Measurements from ENCODE around the gene RMND5B.
"Not testable (repeated sequence)": the region's sequence is repeated elsewhere in the genome, so short reads cannot be mapped to it uniquely, and the experiment has no call there.

The RMND5B gene

GRCh38 chr5:178130576-178131445 is at the start of gene RMND5B:
TSS of gene RMND5B (plus strand) at chr5:178131014. CDS start at chr5:178138120, 7,106 bp downstream.
- peaks cover 13% of the 10 kb centered on the region for H3K36me3 Mint-ChIP-seq (ENCODE audit: low read depth)
- no peaks in the 10 kb centered on the region for H3K9me3 Mint-ChIP-seq
- peak within 1 kb of the TSS; percentile 83 for H3K27ac Mint-ChIP-seq
- peaks cover 13% of the 10 kb centered on the region for H3K4me1 Mint-ChIP-seq (ENCODE audit: low read depth)
- peak within 1 kb of the TSS; percentile 85 for H3K4me3 Mint-ChIP-seq
- H3K27me3 Mint-ChIP-seq (ENCODE audit: low read depth) = no peaks in the 10 kb centered on the region

- no peaks in the 10 kb centered on the region for H3K4me1 Mint-ChIP-seq (ENCODE audit: low read depth)
- H3K36me3 Mint-ChIP-seq (ENCODE audit: low read depth) = no peaks in the 10 kb centered on the region
- no peaks in the 10 kb centered on the region for H3K9me3 Mint-ChIP-seq
- no peak overlapping the region for H3K4me3 Mint-ChIP-seq
- peaks cover 16% of the 10 kb centered on the region for H3K27me3 Mint-ChIP-seq (ENCODE audit: low read depth)
- no peak overlapping the region for H3K27ac Mint-ChIP-seq
Measured at GRCh38 chr5:178081571-178082243, 49.1 kb upstream of the RMND5B start.

GRCh38 chr5:178083922-178084321 is 46.9 kb upstream of the RMND5B start:
- no peak overlapping the region for H3K27ac Mint-ChIP-seq
- no peaks in the 10 kb centered on the region for H3K36me3 Mint-ChIP-seq (ENCODE audit: low read depth)
- H3K9me3 Mint-ChIP-seq = no peaks in the 10 kb centered on the region
- no peaks in the 10 kb centered on the region for H3K4me1 Mint-ChIP-seq (ENCODE audit: low read depth)
- peaks cover 23% of the 10 kb centered on the region for H3K27me3 Mint-ChIP-seq (ENCODE audit: low read depth)
- H3K4me3 Mint-ChIP-seq = no peak overlapping the region

GRCh38 chr5:178085316-178085715 is 45.5 kb upstream of the RMND5B start:
- no peaks in the 10 kb centered on the region for H3K36me3 Mint-ChIP-seq (ENCODE audit: low read depth)
- no peaks in the 10 kb centered on the region for H3K9me3 Mint-ChIP-seq
- no peaks in the 10 kb centered on the region for H3K4me1 Mint-ChIP-seq (ENCODE audit: low read depth)
- peaks cover 23% of the 10 kb centered on the region for H3K27me3 Mint-ChIP-seq (ENCODE audit: low read depth)
- H3K27ac Mint-ChIP-seq = no peak overlapping the region
- H3K4me3 Mint-ChIP-seq = no peak overlapping the region

- H3K9me3 Mint-ChIP-seq = peaks cover 2% of the 10 kb centered on the region
- H3K36me3 Mint-ChIP-seq (ENCODE audit: low read depth) = no peaks in the 10 kb centered on the region
- H3K4me1 Mint-ChIP-seq (ENCODE audit: low read depth) = no peaks in the 10 kb centered on the region
- H3K27me3 Mint-ChIP-seq (ENCODE audit: low read depth) = peaks cover 23% of the 10 kb centered on the region
- no peak overlapping the region for H3K27ac Mint-ChIP-seq
- no peak overlapping the region for H3K4me3 Mint-ChIP-seq
Measured at GRCh38 chr5:178086266-178086665, 44.5 kb upstream of the RMND5B start.

- peaks cover 19% of the 10 kb centered on the region for H3K27me3 Mint-ChIP-seq (ENCODE audit: low read depth)
- H3K4me3 Mint-ChIP-seq; H3K27ac Mint-ChIP-seq; H3K9me3 Mint-ChIP-seq; H3K4me1 Mint-ChIP-seq (ENCODE audit: low read depth); H3K36me3 Mint-ChIP-seq (ENCODE audit: low read depth): not testable (repeated sequence)
Measured at GRCh38 chr5:178087199-178087598, 43.6 kb upstream of the RMND5B start.

GRCh38 chr5:178090856-178091255 is 40.0 kb upstream of the RMND5B start:
- Mint-ChIP-seq H3K27me3 (ENCODE audit: low read depth) (peaks cover 7% of the 10 kb centered on the region), H3K27ac (no peak overlapping the region), H3K9me3 (peaks cover 12% of the 10 kb centered on the region), H3K4me3 (no peak overlapping the region), H3K36me3 (ENCODE audit: low read depth) (no peaks in the 10 kb centered on the region), H3K4me1 (ENCODE audit: low read depth) (peaks cover 8% of the 10 kb centered on the region)

- H3K36me3 Mint-ChIP-seq (ENCODE audit: low read depth) = peaks cover 4% of the 10 kb centered on the region
- peaks cover 8% of the 10 kb centered on the region for H3K4me1 Mint-ChIP-seq (ENCODE audit: low read depth)
- H3K27me3 Mint-ChIP-seq (ENCODE audit: low read depth) = peaks cover 4% of the 10 kb centered on the region
- H3K27ac Mint-ChIP-seq = no peak overlapping the region
- H3K9me3 Mint-ChIP-seq = peaks cover 17% of the 10 kb centered on the region
- no peak overlapping the region for H3K4me3 Mint-ChIP-seq
Measured at GRCh38 chr5:178093134-178093533, 37.7 kb upstream of the RMND5B start.

- peaks cover 8% of the 10 kb centered on the region for H3K4me1 Mint-ChIP-seq (ENCODE audit: low read depth)
- peaks cover 17% of the 10 kb centered on the region for H3K9me3 Mint-ChIP-seq
- no peak overlapping the region for H3K27ac Mint-ChIP-seq
- H3K36me3 Mint-ChIP-seq (ENCODE audit: low read depth) = peaks cover 4% of the 10 kb centered on the region
- H3K27me3 Mint-ChIP-seq (ENCODE audit: low read depth) = no peaks in the 10 kb centered on the region
- peak overlapping the region; percentile 13 for H3K4me3 Mint-ChIP-seq
Measured at GRCh38 chr5:178094345-178094744, 36.5 kb upstream of the RMND5B start.

GRCh38 chr5:178098685-178099084 is 32.1 kb upstream of the RMND5B start:
- Mint-ChIP-seq H3K9me3 (peaks cover 12% of the 10 kb centered on the region), H3K4me3 (no peak overlapping the region), H3K36me3 (ENCODE audit: low read depth) (peaks cover 4% of the 10 kb centered on the region), H3K27ac (no peak overlapping the region), H3K4me1 (ENCODE audit: low read depth) (peaks cover 7% of the 10 kb centered on the region), H3K27me3 (ENCODE audit: low read depth) (no peaks in the 10 kb centered on the region)

- no peak overlapping the region for H3K27ac Mint-ChIP-seq
- no peaks in the 10 kb centered on the region for H3K9me3 Mint-ChIP-seq
- no peaks in the 10 kb centered on the region for H3K36me3 Mint-ChIP-seq (ENCODE audit: low read depth)
- no peaks in the 10 kb centered on the region for H3K27me3 Mint-ChIP-seq (ENCODE audit: low read depth)
- peaks cover 2% of the 10 kb centered on the region for H3K4me1 Mint-ChIP-seq (ENCODE audit: low read depth)
- no peak overlapping the region for H3K4me3 Mint-ChIP-seq
Measured at GRCh38 chr5:178103612-178104011, 27.2 kb upstream of the RMND5B start.

GRCh38 chr5:178104492-178104891 is 26.3 kb upstream of the RMND5B start:
- Mint-ChIP-seq H3K9me3 (no peaks in the 10 kb centered on the region), H3K27me3 (ENCODE audit: low read depth) (no peaks in the 10 kb centered on the region), H3K4me1 (ENCODE audit: low read depth) (peaks cover 5% of the 10 kb centered on the region), H3K4me3 (no peak overlapping the region), H3K36me3 (ENCODE audit: low read depth) (no peaks in the 10 kb centered on the region), H3K27ac (no peak overlapping the region)

- peaks cover 5% of the 10 kb centered on the region for H3K4me1 Mint-ChIP-seq (ENCODE audit: low read depth)
- no peak overlapping the region for H3K4me3 Mint-ChIP-seq
- H3K27me3 Mint-ChIP-seq (ENCODE audit: low read depth) = peaks cover 8% of the 10 kb centered on the region
- no peaks in the 10 kb centered on the region for H3K36me3 Mint-ChIP-seq (ENCODE audit: low read depth)
- no peak overlapping the region for H3K27ac Mint-ChIP-seq
- H3K9me3 Mint-ChIP-seq = no peaks in the 10 kb centered on the region
Measured at GRCh38 chr5:178106086-178106485, 24.7 kb upstream of the RMND5B start.

GRCh38 chr5:178106556-178107239 is 24.1 kb upstream of the RMND5B start:
- Mint-ChIP-seq H3K9me3 (no peaks in the 10 kb centered on the region), H3K4me3 (no peak overlapping the region), H3K27ac (no peak overlapping the region), H3K27me3 (ENCODE audit: low read depth) (peaks cover 9% of the 10 kb centered on the region), H3K36me3 (ENCODE audit: low read depth) (no peaks in the 10 kb centered on the region), H3K4me1 (ENCODE audit: low read depth) (peaks cover 5% of the 10 kb centered on the region)

All from T-helper 1 cell treated with Interleukin-12 subunit alpha and Interleukin-12 subunit beta and Interleukin-4 antibody, amounts not matched to agents 30 μg/mL and 1 μg/mL, for 36 hours (primary cell).